Neural progenitor cell (in vitro differentiated cells): ENCODE data around the gene FAM83F.

Experiments
- CTCF ChIP-seq: fragments of 200-600 bp; sonication (generic); IDR thresholded peaks from 2 replicates; pipeline ENCODE4 v1.5.1; 2017; ENCODE audit warnings: antibody characterized with exemption, mild to moderate bottlenecking
- EZH2phosphoT487 ChIP-seq: fragments of 200-600 bp; sonication (generic); IDR thresholded peaks from 2 replicates; pipeline ENCODE4 v1.6.1; 2017; ENCODE audit warnings: antibody characterized with exemption

GRCh38 chr22:40053460-40053859 lies 58.7 kb downstream of the FAM83F start:
- TF ChIP-seq CTCF (no peak), EZH2phosphoT487 (no peak)
